ENCODE measurements around the gene ZMYM4. TPM values are rescaled to one million over a fixed set of nuclear protein-coding genes. Genes with fewer than 3 reads are reported as not detected.

The ZMYM4 gene
- total RNA-seq, 2 experiments from 2014 or later, result 37.0 to 39.9 TPM

DNA sequence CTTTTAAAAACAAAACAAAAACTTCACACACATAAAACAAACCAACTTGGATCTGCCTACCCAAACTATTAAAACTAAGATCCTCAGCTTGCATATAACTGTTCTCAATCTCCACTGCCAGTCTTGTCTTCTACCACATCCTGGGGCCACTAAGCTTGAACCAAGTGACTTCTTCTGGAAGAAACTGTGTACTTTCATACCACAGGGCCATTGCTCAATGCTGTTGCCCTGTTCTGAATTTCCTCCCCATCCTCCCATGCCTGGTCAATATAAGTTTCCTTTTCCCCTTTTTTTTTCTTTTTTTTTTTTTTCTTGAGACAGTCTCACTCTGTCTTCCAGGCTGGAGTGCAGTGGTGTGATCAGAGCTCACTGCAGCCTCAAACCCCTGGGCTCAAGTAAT, 178.8 kb downstream of the ZMYM4 start:
- H3K4me1 ChIP-seq (ENCODE audit: insufficient read depth, low read length), result peaks cover 21% of the 10 kb centered on the region
- no peak overlapping the region for H3K4me3 ChIP-seq (ENCODE audit: low read length)
- H3K27me3 Mint-ChIP-seq, result no peaks in the 10 kb centered on the region
- peaks cover 29% of the 10 kb centered on the region for H3K36me3 Mint-ChIP-seq (ENCODE audit: low read depth)
- H3K9me3 ChIP-seq (ENCODE audit: control insufficient read depth in 1 of 2, insufficient read depth in 1 of 2, low read length in 2 of 2), result no peaks in the 10 kb centered on the region
- peaks cover 69% of the 10 kb centered on the region for H3K36me3 ChIP-seq (ENCODE audit: insufficient read depth, low read length)
- ATAC-seq (ENCODE audit: poor library complexity) (no peak), DNase-seq (no peak)
- H3K4me3 Mint-ChIP-seq, result no peak overlapping the region
- H3K27ac ChIP-seq (ENCODE audit: low read depth in 1 of 2, low read length in 2 of 2), result no peak overlapping the region
- no peaks in the 10 kb centered on the region for H3K9me3 Mint-ChIP-seq
- no peaks in the 10 kb centered on the region for H3K27me3 ChIP-seq (ENCODE audit: control insufficient read depth in 1 of 2, insufficient read depth in 2 of 2, low read length in 2 of 2)
- CTCF ChIA-PET, result no interaction called here
- no peak overlapping the region for H3K27ac Mint-ChIP-seq
- POLR2A ChIA-PET, result no interaction called here
- TF ChIP-seq CTCF (IDR thresholded peaks at IDR 0.05), result no peak
- H3K4me1 Mint-ChIP-seq (ENCODE audit: low read depth), result peaks cover 36% of the 10 kb centered on the region
- intact Hi-C loops (cut with DNase I, micrococcal nuclease), result no loop called here

- Mint-ChIP-seq H3K4me3 (no peak overlapping the region), H3K4me1 (ENCODE audit: low read depth) (peaks cover 36% of the 10 kb centered on the region), H3K27ac (no peak overlapping the region), H3K9me3 (no peaks in the 10 kb centered on the region), H3K27me3 (no peaks in the 10 kb centered on the region), H3K36me3 (ENCODE audit: low read depth) (peaks cover 20% of the 10 kb centered on the region)
- Histone ChIP-seq H3K4me1 (ENCODE audit: insufficient read depth, low read length) (peaks cover 23% of the 10 kb centered on the region), H3K36me3 (ENCODE audit: insufficient read depth, low read length) (peaks cover 68% of the 10 kb centered on the region), H3K27me3 (ENCODE audit: control insufficient read depth in 1 of 2, insufficient read depth in 2 of 2, low read length in 2 of 2) (no peaks in the 10 kb centered on the region), H3K27ac (ENCODE audit: low read depth in 1 of 2, low read length in 2 of 2) (no peak overlapping the region), H3K4me3 (ENCODE audit: low read length) (no peak overlapping the region), H3K9me3 (ENCODE audit: control insufficient read depth in 1 of 2, insufficient read depth in 1 of 2, low read length in 2 of 2) (no peaks in the 10 kb centered on the region)
- ChIA-PET CTCF (no interaction called here), POLR2A (interaction anchor here (1.1 kb wide), 1 partner anchor 113 kb away, joined by 3 read pairs; no protein-coding TSS in a partner anchor)
- ATAC-seq (ENCODE audit: poor library complexity), result no peak
- no peak for TF ChIP-seq CTCF (IDR thresholded peaks at IDR 0.05)
- intact Hi-C loops (cut with DNase I, micrococcal nuclease), result no loop called here
- DNase-seq, result peak in 2 of 14 experiments; percentile 37 to 49
These were observed 179.9 kb downstream of the ZMYM4 start for GRCh38 chr1:35448344-35448801.

GRCh38 chr1:35449334-35450008, 181.0 kb downstream of the ZMYM4 start:
- Histone ChIP-seq H3K4me3 (ENCODE audit: low read length) (no peak overlapping the region), H3K36me3 (ENCODE audit: insufficient read depth, low read length) (peaks cover 68% of the 10 kb centered on the region), H3K27me3 (ENCODE audit: control insufficient read depth in 1 of 2, insufficient read depth in 2 of 2, low read length in 2 of 2) (no peaks in the 10 kb centered on the region), H3K27ac (ENCODE audit: low read depth in 1 of 2, low read length in 2 of 2) (no peak overlapping the region), H3K9me3 (ENCODE audit: control insufficient read depth in 1 of 2, insufficient read depth in 1 of 2, low read length in 2 of 2) (no peaks in the 10 kb centered on the region), H3K4me1 (ENCODE audit: insufficient read depth, low read length) (peaks cover 19% of the 10 kb centered on the region)
- ChIA-PET CTCF (interaction anchor here (0.5 to 3.7 kb wide), 4 partner anchors 9 to 321 kb away, joined by 3 to 41 read pairs (median 13); no protein-coding TSS in a partner anchor), POLR2A (interaction anchor here (1.1 to 1.3 kb wide), 2 partner anchors 108 to 112 kb away, joined by 3 read pairs; partner anchors contain the start of genes KIAA0319L and NCDN)
- Mint-ChIP-seq H3K36me3 (ENCODE audit: low read depth) (peaks cover 31% of the 10 kb centered on the region), H3K27me3 (no peaks in the 10 kb centered on the region), H3K27ac (no peak overlapping the region), H3K9me3 (no peaks in the 10 kb centered on the region), H3K4me3 (no peak overlapping the region), H3K4me1 (ENCODE audit: low read depth) (peaks cover 34% of the 10 kb centered on the region)
- intact Hi-C loops (cut with DNase I, micrococcal nuclease), result loop anchor here (2.0 to 5.0 kb wide), 6 partner anchors 57 to 325 kb away; partner anchors contain the start of gene C1orf216 (in 1 of the 2)
- ATAC-seq (ENCODE audit: poor library complexity) (no peak), DNase-seq (no peak)
- no peak for TF ChIP-seq CTCF (IDR thresholded peaks at IDR 0.05)

Measured in CD4-positive, alpha-beta T cell (primary cell).